GM12872 (cell line): ENCODE data around the gene ALOX5.

Experiments used
- TF ChIP-seq, protein P1 (sequence below): IDR thresholded peaks from 3 replicates; pipeline ENCODE4 v1.5.1; 2011; ENCODE audit warnings: low read depth, mild to moderate bottlenecking, low read length, moderate library complexity; ENCODE audit not compliant: insufficient read depth

ALOX5 gene

DNA sequence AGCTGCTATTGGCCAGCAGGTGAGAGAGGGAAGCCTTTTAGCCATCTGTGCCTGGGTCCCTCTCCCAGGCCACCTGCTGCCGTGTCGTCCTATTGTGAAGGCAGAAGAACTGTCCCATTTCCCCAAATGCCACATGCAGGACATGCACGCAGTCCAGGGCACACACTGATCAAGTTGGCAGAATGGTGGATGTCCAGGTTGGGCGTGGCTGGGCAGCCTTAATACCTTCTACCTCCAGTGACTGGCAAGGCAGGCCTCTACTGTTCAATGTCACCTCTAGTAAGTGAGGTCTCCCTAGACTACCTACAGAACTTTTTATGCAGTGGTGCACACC, 37.6 kb downstream of the ALOX5 start:
- TF ChIP-seq, protein P1, sequence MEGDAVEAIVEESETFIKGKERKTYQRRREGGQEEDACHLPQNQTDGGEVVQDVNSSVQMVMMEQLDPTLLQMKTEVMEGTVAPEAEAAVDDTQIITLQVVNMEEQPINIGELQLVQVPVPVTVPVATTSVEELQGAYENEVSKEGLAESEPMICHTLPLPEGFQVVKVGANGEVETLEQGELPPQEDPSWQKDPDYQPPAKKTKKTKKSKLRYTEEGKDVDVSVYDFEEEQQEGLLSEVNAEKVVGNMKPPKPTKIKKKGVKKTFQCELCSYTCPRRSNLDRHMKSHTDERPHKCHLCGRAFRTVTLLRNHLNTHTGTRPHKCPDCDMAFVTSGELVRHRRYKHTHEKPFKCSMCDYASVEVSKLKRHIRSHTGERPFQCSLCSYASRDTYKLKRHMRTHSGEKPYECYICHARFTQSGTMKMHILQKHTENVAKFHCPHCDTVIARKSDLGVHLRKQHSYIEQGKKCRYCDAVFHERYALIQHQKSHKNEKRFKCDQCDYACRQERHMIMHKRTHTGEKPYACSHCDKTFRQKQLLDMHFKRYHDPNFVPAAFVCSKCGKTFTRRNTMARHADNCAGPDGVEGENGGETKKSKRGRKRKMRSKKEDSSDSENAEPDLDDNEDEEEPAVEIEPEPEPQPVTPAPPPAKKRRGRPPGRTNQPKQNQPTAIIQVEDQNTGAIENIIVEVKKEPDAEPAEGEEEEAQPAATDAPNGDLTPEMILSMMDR = no peak

DNA sequence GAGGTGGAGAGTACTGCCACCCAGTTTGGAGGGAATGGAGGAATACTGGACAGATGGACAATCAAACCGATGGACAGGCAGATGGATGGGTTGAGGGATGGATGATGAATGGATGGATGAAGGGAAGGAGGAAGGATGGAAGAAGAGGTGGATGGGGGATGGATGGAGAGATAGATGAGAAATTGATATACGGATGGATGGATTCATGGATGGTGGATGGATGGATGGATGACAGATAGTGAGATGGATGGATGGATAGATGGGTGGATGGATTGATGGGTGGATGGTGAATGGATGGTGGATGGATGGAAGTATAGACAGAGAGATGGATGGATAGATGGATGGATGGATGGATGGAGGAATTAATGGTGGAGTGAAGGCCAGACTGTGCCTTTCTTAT, 42.6 kb downstream of the ALOX5 start:
- TF ChIP-seq, protein P1 = no peak

- TF ChIP-seq, protein P1 = no peak
These were observed 43.7 kb downstream of the ALOX5 start for GRCh38 chr10:45417746-45418145.

- TF ChIP-seq, protein P1 = no peak
These were observed 44.4 kb downstream of the ALOX5 start for GRCh38 chr10:45418417-45418848.

DNA sequence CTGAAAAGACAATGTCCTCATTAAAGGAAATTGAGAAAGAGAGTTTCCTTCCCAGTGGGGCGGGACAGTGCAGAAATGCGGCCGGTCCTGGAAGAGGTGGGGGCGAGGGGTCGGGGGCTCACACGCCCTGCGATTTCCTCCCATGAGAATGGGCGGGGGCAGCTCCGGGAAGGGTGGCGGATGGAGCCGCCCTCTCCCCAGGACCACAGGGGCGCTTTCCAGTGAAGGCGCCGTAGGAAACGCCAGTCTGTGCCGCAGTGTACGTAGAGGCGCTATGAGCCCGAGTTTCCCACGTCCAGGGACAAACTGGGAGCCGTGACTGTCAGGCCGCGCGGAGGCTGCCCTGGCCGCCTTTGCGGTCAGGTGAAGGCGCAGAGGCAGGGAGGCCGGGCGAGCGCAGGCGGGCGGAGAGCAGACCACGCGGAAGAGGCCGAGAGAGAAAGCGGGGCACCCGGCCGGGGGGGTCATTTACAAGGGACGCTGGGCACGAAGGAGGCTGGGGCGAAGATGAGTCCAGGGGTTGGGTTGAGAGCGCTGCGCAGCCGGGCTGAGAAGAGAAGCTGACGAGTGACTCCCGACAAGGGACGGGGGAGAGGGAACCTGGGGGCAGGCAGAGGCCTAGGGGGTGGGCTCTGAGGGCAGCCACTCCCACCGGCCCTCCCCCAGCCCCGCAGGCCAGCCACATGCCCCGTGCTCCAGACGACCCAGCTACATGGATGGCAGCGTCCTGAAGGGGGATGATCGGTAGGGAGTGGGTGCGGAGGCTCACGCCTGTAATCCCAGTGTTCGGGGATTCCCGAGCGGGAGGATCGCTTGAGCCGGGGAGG, 45.0 kb downstream of the ALOX5 start:
- TF ChIP-seq, protein P1 = no peak

- TF ChIP-seq, protein P1 = no peak
These were observed 45.6 kb downstream of the ALOX5 start for GRCh38 chr10:45419676-45420025.

GRCh38 chr10:45420453-45421192, 46.6 kb downstream of the ALOX5 start:
- TF ChIP-seq, protein P1 = no peak
